HEK293 (cell line): ENCODE data around the gene IL15.

Experiments
- CTCF ChIA-PET: fragments of 350-600 bp; formaldehyde crosslinking; extraction: SDS; loops from one replicate; lab custom pipeline; 2021; ENCODE audit warnings: antibody characterized with exemption; lab: Yijun Ruan, JAX
- POLR2A ChIA-PET: fragments of 300-600 bp; formaldehyde crosslinking; extraction: SDS; loops from one replicate; lab custom pipeline; 2020; ENCODE audit warnings: antibody characterized with exemption, inconsistent platforms; lab: Yijun Ruan, JAX
- H3K27ac ChIP-seq: fragments of 200-500 bp; sonication (Bioruptor generic); 2 replicates; pipeline ENCODE4 v1.5.1; 2014; ENCODE audit warnings: low read depth, low read length, control low read depth, inconsistent platforms; ENCODE audit errors: extremely low read depth
- H3K36me3 ChIP-seq, 2 experiments: fragments of 200-500 bp in 1 of 2; sonication (Bioruptor generic) in 1 of 2; 1 replicate in 1 of 2; 2 replicates in 1 of 2; pipeline ENCODE4 v1.5.1; 2014 to 2017; ENCODE audit warnings: inconsistent platforms in 2 of 2, low read length in 2 of 2; ENCODE audit not compliant: control insufficient read depth in 2 of 2, insufficient read depth in 1 of 2
- H3K4me1 ChIP-seq: fragments of 200-500 bp; sonication (Bioruptor generic); 2 replicates; pipeline ENCODE4 v1.5.1; 2014; ENCODE audit warnings: mild to moderate bottlenecking, low read length, inconsistent platforms; ENCODE audit not compliant: control insufficient read depth, insufficient read depth
- H3K4me3 ChIP-seq: 2 replicates; pipeline ENCODE4 v1.5.1; 2011; ENCODE audit warnings: low read depth, mild to moderate bottlenecking, control low read depth, low read length, moderate library complexity
- H3K9me3 ChIP-seq: fragments of 200-500 bp; sonication (Bioruptor generic); 2 replicates; pipeline ENCODE4 v1.5.1; 2014; ENCODE audit warnings: low read depth, low read length, inconsistent platforms; ENCODE audit not compliant: control insufficient read depth, insufficient read depth
- KLF1 ChIP-seq: fragments of 450-650 bp; formaldehyde crosslinking; IDR thresholded peaks from 2 replicates; pipeline ENCODE4 v1.5.1; 2016; ENCODE audit warnings: missing biosample characterization, missing genetic modification characterization
- KLF7 ChIP-seq: fragments of 450-650 bp; formaldehyde crosslinking; IDR thresholded peaks from 2 replicates; pipeline ENCODE4 v1.5.1; 2016; ENCODE audit warnings: missing biosample characterization, missing genetic modification characterization, borderline replicate concordance
- KLF8 ChIP-seq: fragments of 450-650 bp; formaldehyde crosslinking; IDR thresholded peaks from 2 replicates; pipeline ENCODE4 v1.5.1; 2016; ENCODE audit warnings: missing biosample characterization, missing genetic modification characterization
- OVOL3 ChIP-seq: fragments of 450-650 bp; formaldehyde crosslinking; IDR thresholded peaks from 2 replicates; pipeline ENCODE4 v1.5.1; 2016; ENCODE audit warnings: missing biosample characterization, missing genetic modification characterization
- REPIN1 ChIP-seq: fragments of 450-650 bp; formaldehyde crosslinking; IDR thresholded peaks from 2 replicates; pipeline ENCODE4 v1.5.1; 2017; ENCODE audit warnings: missing biosample characterization, missing genetic modification characterization, low read depth
- SCRT2 ChIP-seq: fragments of 450-650 bp; formaldehyde crosslinking; IDR thresholded peaks from 2 replicates; pipeline ENCODE4 v1.5.1; 2016; ENCODE audit warnings: missing biosample characterization, missing genetic modification characterization
- SP2 ChIP-seq: fragments of 450-650 bp; formaldehyde crosslinking; IDR thresholded peaks from 2 replicates; pipeline ENCODE4 v1.5.1; 2016; ENCODE audit warnings: missing biosample characterization, missing genetic modification characterization
- TCF7L2 ChIP-seq: IDR thresholded peaks from 2 replicates; pipeline ENCODE4 v1.6.1; 2011; ENCODE audit warnings: low read depth, mild to moderate bottlenecking, inconsistent platforms, low read length, moderate library complexity, borderline replicate concordance
- WT1 ChIP-seq: fragments of 450-650 bp; formaldehyde crosslinking; IDR thresholded peaks from 2 replicates; pipeline ENCODE4 v1.5.1; 2016; ENCODE audit warnings: missing biosample characterization, missing genetic modification characterization
- ZNF140 ChIP-seq: fragments of 450-650 bp; formaldehyde crosslinking; IDR thresholded peaks from 2 replicates; pipeline ENCODE4 v1.5.1; 2016; ENCODE audit warnings: missing biosample characterization, missing genetic modification characterization
- ZNF174 ChIP-seq: fragments of 450-650 bp; formaldehyde crosslinking; IDR thresholded peaks from 2 replicates; pipeline ENCODE4 v1.5.0; 2017; ENCODE audit warnings: missing biosample characterization, mild to moderate bottlenecking, missing genetic modification characterization
- ZNF184 ChIP-seq: fragments of 450-650 bp; IDR thresholded peaks from 2 replicates; pipeline ENCODE4 v1.5.1; 2018; ENCODE audit warnings: missing biosample characterization, mild to moderate bottlenecking, missing genetic modification characterization
- ZNF2 ChIP-seq: fragments of 450-650 bp; formaldehyde crosslinking; IDR thresholded peaks from 2 replicates; pipeline ENCODE4 v1.5.1; 2016; ENCODE audit warnings: missing biosample characterization, missing genetic modification characterization
- ZNF214 ChIP-seq: fragments of 450-650 bp; formaldehyde crosslinking; IDR thresholded peaks from 2 replicates; pipeline ENCODE4 v1.5.1; 2017; ENCODE audit warnings: missing biosample characterization, mild to moderate bottlenecking, missing genetic modification characterization, borderline replicate concordance
- ZNF391 ChIP-seq: fragments of 450-650 bp; formaldehyde crosslinking; IDR thresholded peaks from 2 replicates; pipeline ENCODE4 v1.5.1; 2016; ENCODE audit warnings: low read depth, missing biosample characterization, missing genetic modification characterization, borderline replicate concordance
- ZNF433 ChIP-seq: fragments of 450-650 bp; formaldehyde crosslinking; IDR thresholded peaks from 2 replicates; pipeline ENCODE4 v1.5.1; 2016; ENCODE audit warnings: missing biosample characterization, missing genetic modification characterization, low read depth
- ZNF521 ChIP-seq: fragments of 450-650 bp; formaldehyde crosslinking; IDR thresholded peaks from 2 replicates; pipeline ENCODE4 v1.5.1; 2017; ENCODE audit warnings: missing biosample characterization, mild to moderate bottlenecking, missing genetic modification characterization
- ZNF544 ChIP-seq: fragments of 450-650 bp; formaldehyde crosslinking; IDR thresholded peaks from 2 replicates; pipeline ENCODE4 v1.5.0; 2017; ENCODE audit warnings: missing biosample characterization, missing genetic modification characterization
- ZNF555 ChIP-seq: fragments of 450-650 bp; formaldehyde crosslinking; conservative IDR thresholded peaks from 2 replicates; pipeline ENCODE4 v1.5.1; 2017; ENCODE audit warnings: missing biosample characterization, mild to moderate bottlenecking, missing genetic modification characterization, inconsistent platforms
- ZNF561 ChIP-seq: fragments of 450-650 bp; IDR thresholded peaks from 2 replicates; pipeline ENCODE4 v1.5.1; 2018; ENCODE audit warnings: missing biosample characterization, missing genetic modification characterization, borderline replicate concordance
- ZNF610 ChIP-seq: fragments of 450-650 bp; formaldehyde crosslinking; IDR thresholded peaks from 2 replicates; pipeline ENCODE4 v1.5.1; 2016; ENCODE audit warnings: missing biosample characterization, missing genetic modification characterization, borderline replicate concordance
- ZNF629 ChIP-seq: fragments of 450-650 bp; formaldehyde crosslinking; IDR thresholded peaks from 2 replicates; pipeline ENCODE4 v1.5.1; 2017; ENCODE audit warnings: missing biosample characterization, missing genetic modification characterization
- ZNF664 ChIP-seq: fragments of 450-650 bp; formaldehyde crosslinking; IDR thresholded peaks from 2 replicates; pipeline ENCODE4 v1.5.1; 2016; ENCODE audit warnings: missing biosample characterization, missing genetic modification characterization
- ZNF707 ChIP-seq: fragments of 450-650 bp; formaldehyde crosslinking; IDR thresholded peaks from 2 replicates; pipeline ENCODE4 v1.5.1; 2016; ENCODE audit warnings: missing biosample characterization, missing genetic modification characterization
- ZNF785 ChIP-seq: fragments of 450-650 bp; formaldehyde crosslinking; IDR thresholded peaks from 2 replicates; pipeline ENCODE4 v1.5.1; 2016; ENCODE audit warnings: missing biosample characterization, missing genetic modification characterization
- ZNF792 ChIP-seq: fragments of 450-650 bp; formaldehyde crosslinking; IDR thresholded peaks from 2 replicates; pipeline ENCODE4 v1.5.1; 2016; ENCODE audit warnings: missing biosample characterization, missing genetic modification characterization
- ZNF837 ChIP-seq: fragments of 450-650 bp; formaldehyde crosslinking; IDR thresholded peaks from 2 replicates; pipeline ENCODE4 v1.5.1; 2016; ENCODE audit warnings: missing biosample characterization, missing genetic modification characterization
- ZSCAN16 ChIP-seq: fragments of 450-650 bp; formaldehyde crosslinking; IDR thresholded peaks from 2 replicates; pipeline ENCODE4 v1.5.1; 2016; ENCODE audit warnings: missing biosample characterization, missing genetic modification characterization
- ZXDB ChIP-seq: fragments of 450-650 bp; formaldehyde crosslinking; IDR thresholded peaks from 2 replicates; pipeline ENCODE4 v1.5.1; 2016; ENCODE audit warnings: missing biosample characterization, missing genetic modification characterization
- TF ChIP-seq, protein P1 (sequence below): fragments of 450-650 bp; formaldehyde crosslinking; IDR thresholded peaks from 2 replicates; pipeline ENCODE4 v1.5.1; 2016; ENCODE audit warnings: missing biosample characterization, missing genetic modification characterization
- TF ChIP-seq, protein P2 (sequence below): fragments of 450-650 bp; formaldehyde crosslinking; IDR thresholded peaks from 2 replicates; pipeline ENCODE4 v1.5.1; 2017; ENCODE audit warnings: missing biosample characterization, missing genetic modification characterization
- TF ChIP-seq, protein P3 (sequence below): IDR thresholded peaks from 2 replicates; pipeline ENCODE4 v1.6.1; 2011; ENCODE audit warnings: mild to moderate bottlenecking, low read depth, low read length, borderline replicate concordance
- TF ChIP-seq, protein P4 (sequence below): fragments of 450-650 bp; formaldehyde crosslinking; IDR thresholded peaks from 2 replicates; pipeline ENCODE4 v1.5.1; 2016; ENCODE audit warnings: missing biosample characterization, missing genetic modification characterization

The IL15 gene

DNA sequence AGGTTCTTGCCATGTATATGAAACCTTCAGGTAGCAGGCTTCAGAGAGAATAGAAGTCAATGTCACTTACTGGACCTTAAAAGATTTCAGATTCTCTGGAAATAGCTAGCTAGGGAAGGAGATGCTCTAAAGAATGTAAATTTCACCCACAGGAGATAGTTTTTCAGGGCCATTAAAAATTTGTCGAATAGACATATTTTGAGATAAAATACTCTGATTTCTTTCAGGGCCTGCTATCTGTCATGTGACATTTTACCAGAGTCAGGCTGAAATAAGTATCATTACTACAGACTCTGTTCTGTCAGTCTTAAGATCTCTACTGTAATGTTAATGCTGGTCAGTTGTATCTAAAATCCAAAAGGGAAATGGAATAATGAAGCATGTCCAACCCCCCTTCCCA lies 15.7 kb upstream of the IL15 start:
- Histone ChIP-seq H3K36me3 (no peaks in the 10 kb centered on the region), H3K9me3 (no peaks in the 10 kb centered on the region), H3K4me1 (no peaks in the 10 kb centered on the region), H3K27ac (no peak overlapping the region), H3K4me3 (no peak overlapping the region)
- no peak for TF ChIP-seq ZNF184 (tag by site-specific recombination)
- TF ChIP-seq ZNF664 (tag by site-specific recombination) = no peak
- no peak for TF ChIP-seq KLF7 (tag by site-specific recombination)
- TF ChIP-seq, protein P1, sequence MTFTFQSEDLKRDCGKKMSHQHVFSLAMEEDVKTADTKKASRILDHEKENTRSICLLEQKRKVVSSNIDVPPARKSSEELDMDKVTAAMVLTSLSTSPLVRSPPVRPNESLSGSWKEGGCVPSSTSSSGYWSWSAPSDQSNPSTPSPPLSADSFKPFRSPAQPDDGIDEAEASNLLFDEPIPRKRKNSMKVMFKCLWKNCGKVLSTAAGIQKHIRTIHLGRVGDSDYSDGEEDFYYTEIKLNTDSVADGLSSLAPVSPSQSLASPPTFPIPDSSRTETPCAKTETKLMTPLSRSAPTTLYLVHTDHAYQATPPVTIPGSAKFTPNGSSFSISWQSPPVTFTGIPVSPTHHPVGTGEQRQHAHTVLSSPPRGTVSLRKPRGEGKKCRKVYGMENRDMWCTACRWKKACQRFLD (tag by site-specific recombination) = no peak
- TF ChIP-seq ZSCAN16 = no peak
- TF ChIP-seq KLF8 (tag by site-specific recombination) = no peak
- no peak for TF ChIP-seq ZNF837 (tag by site-specific recombination)
- TF ChIP-seq TCF7L2 = no peak
- no peak for TF ChIP-seq ZNF140
- no peak for TF ChIP-seq ZNF433
- no peak for TF ChIP-seq ZNF2 (tag by site-specific recombination)
- TF ChIP-seq ZNF610 (tag by site-specific recombination) = no peak
- TF ChIP-seq REPIN1 (tag by site-specific recombination) = no peak
- TF ChIP-seq ZNF544 = no peak
- no peak for TF ChIP-seq KLF1 (tag by site-specific recombination)
- TF ChIP-seq ZXDB (tag by site-specific recombination) = no peak
- TF ChIP-seq ZNF521 (tag by site-specific recombination) = no peak
- TF ChIP-seq ZNF555 (tag by site-specific recombination) = no peak
- TF ChIP-seq SP2 (tag by site-specific recombination) = no peak
- no peak for TF ChIP-seq OVOL3 (tag by site-specific recombination)
- ChIA-PET CTCF (no interaction called here), POLR2A (no interaction called here)

DNA sequence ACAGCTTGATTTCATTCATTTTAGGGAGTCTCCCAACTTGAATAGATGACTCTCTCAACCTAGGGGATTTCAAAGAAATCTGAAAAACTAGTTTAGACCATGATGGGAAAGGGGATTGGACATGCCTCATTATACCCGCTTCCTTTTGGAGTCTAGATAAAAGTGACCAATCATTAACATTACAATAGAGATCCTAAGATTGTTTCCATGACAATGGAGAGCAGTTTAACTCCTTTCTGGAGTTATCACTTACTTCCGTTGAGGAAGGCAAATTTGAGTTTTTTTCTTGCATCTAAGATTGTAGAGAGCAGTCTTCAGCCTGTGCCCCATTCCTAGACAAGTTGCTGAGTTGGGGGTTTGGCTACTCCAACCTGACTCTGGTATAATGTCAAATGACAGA lies 11.4 kb upstream of the IL15 start:
- Histone ChIP-seq H3K27ac (no peak overlapping the region), H3K36me3 (no peaks in the 10 kb centered on the region), H3K9me3 (no peaks in the 10 kb centered on the region), H3K4me1 (no peaks in the 10 kb centered on the region), H3K4me3 (no peak overlapping the region)
- CTCF ChIA-PET = no interaction called here
- TF ChIP-seq ZNF561 (no peak), ZNF174 (tag by site-specific recombination) (no peak), WT1 (tag by site-specific recombination) (no peak), ZNF792 (tag by site-specific recombination) (no peak)
- TF ChIP-seq, protein P2, sequence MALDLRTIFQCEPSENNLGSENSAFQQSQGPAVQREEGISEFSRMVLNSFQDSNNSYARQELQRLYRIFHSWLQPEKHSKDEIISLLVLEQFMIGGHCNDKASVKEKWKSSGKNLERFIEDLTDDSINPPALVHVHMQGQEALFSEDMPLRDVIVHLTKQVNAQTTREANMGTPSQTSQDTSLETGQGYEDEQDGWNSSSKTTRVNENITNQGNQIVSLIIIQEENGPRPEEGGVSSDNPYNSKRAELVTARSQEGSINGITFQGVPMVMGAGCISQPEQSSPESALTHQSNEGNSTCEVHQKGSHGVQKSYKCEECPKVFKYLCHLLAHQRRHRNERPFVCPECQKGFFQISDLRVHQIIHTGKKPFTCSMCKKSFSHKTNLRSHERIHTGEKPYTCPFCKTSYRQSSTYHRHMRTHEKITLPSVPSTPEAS = no peak
- POLR2A ChIA-PET = no interaction called here

DNA sequence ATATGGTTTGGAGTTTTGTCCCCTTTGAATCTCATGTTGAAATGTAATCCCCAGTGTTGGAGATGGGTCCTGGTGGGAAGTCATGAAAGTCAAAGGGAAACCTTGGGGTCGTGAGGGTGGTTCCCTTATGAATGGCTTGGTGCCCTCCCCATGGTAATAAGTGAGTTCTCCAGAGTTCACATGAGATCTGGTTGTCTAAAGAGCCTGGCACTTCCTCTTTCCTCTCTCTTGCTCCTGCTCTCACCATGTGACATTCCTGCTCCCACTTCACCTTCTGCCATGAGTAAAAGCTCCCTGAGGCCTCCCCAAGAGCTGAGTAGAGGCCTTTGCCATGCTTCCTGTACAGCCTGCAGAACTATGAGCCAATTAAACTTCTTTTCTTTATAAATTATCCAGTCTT lies 5.5 kb upstream of the IL15 start:
- ChIA-PET CTCF (interaction anchor here (0.5 kb wide), 1 partner anchor 55 kb away, joined by 4 read pairs; no protein-coding TSS in a partner anchor), POLR2A (no interaction called here)
- no peaks in the 10 kb centered on the region for H3K36me3 ChIP-seq
- H3K4me3 ChIP-seq = no peak overlapping the region
- no peaks in the 10 kb centered on the region for H3K4me1 ChIP-seq
- no peaks in the 10 kb centered on the region for H3K9me3 ChIP-seq
- no peak overlapping the region for H3K27ac ChIP-seq
- TF ChIP-seq, protein P3, sequence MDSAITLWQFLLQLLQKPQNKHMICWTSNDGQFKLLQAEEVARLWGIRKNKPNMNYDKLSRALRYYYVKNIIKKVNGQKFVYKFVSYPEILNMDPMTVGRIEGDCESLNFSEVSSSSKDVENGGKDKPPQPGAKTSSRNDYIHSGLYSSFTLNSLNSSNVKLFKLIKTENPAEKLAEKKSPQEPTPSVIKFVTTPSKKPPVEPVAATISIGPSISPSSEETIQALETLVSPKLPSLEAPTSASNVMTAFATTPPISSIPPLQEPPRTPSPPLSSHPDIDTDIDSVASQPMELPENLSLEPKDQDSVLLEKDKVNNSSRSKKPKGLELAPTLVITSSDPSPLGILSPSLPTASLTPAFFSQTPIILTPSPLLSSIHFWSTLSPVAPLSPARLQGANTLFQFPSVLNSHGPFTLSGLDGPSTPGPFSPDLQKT = no peak
- TF ChIP-seq ZNF629 (tag by site-specific recombination) (no peak), ZNF785 (tag by site-specific recombination) (no peak), SCRT2 (no peak), ZNF707 (no peak), ZNF214 (tag by site-specific recombination) (no peak), ZNF521 (tag by site-specific recombination) (no peak), ZNF391 (no peak)
- TF ChIP-seq, protein P4, sequence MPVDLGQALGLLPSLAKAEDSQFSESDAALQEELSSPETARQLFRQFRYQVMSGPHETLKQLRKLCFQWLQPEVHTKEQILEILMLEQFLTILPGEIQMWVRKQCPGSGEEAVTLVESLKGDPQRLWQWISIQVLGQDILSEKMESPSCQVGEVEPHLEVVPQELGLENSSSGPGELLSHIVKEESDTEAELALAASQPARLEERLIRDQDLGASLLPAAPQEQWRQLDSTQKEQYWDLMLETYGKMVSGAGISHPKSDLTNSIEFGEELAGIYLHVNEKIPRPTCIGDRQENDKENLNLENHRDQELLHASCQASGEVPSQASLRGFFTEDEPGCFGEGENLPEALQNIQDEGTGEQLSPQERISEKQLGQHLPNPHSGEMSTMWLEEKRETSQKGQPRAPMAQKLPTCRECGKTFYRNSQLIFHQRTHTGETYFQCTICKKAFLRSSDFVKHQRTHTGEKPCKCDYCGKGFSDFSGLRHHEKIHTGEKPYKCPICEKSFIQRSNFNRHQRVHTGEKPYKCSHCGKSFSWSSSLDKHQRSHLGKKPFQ = no peak
